ENCODE measurements around the gene GNL3.

- TF ChIP-seq ZFP3 (CRISPR knock-in tag; IDR thresholded peaks at IDR 0.05) (no peak), PATZ1 (CRISPR knock-in tag; IDR thresholded peaks at IDR 0.05; ENCODE audit: borderline replicate concordance) (no peak), CREB5 (CRISPR knock-in tag; IDR thresholded peaks at IDR 0.05; ENCODE audit: low read depth) (no peak), ISL1 (CRISPR knock-in tag; IDR thresholded peaks at IDR 0.05) (no peak), TOX (CRISPR knock-in tag; IDR thresholded peaks at IDR 0.05; ENCODE audit: borderline replicate concordance) (no peak), ZFP30 (CRISPR knock-in tag; IDR thresholded peaks at IDR 0.05) (no peak), ESRRG (CRISPR knock-in tag; IDR thresholded peaks at IDR 0.05) (no peak), RARB (CRISPR knock-in tag; IDR thresholded peaks at IDR 0.05) (no peak), CSDC2 (CRISPR knock-in tag; IDR thresholded peaks at IDR 0.05) (no peak), ZNF70 (CRISPR knock-in tag; IDR thresholded peaks at IDR 0.05) (no peak), OSR1 (CRISPR knock-in tag; IDR thresholded peaks at IDR 0.05) (no peak), ARNTL (CRISPR knock-in tag; IDR thresholded peaks at IDR 0.05; ENCODE audit: borderline replicate concordance, low read depth) (no peak), GLIS3 (CRISPR knock-in tag; IDR thresholded peaks at IDR 0.05) (no peak)
Measured at GRCh38 chr3:52651592-52651991, 34.2 kb upstream of the GNL3 start.

All from SK-N-SH treated with all-trans-retinoic acid at 6 μM for 48 hours (cell line).